AG09309 (cell line): ENCODE results near the gene PRR5.

Experiments used
- DNase-seq: peaks from one replicate; pipeline ENCODE4 v3.0.0-alpha.2; 2010; ENCODE audit warnings: low read depth
- H3K4me3 ChIP-seq: 2 replicates; pipeline ENCODE4 v1.5.1; 2011; ENCODE audit warnings: mild to moderate bottlenecking, low read depth, low read length, moderate library complexity; ENCODE audit not compliant: control insufficient read depth
- CTCF ChIP-seq: IDR thresholded peaks from 2 replicates; pipeline ENCODE4 v1.5.1; 2011; ENCODE audit warnings: mild to moderate bottlenecking, low read depth, low read length, inconsistent platforms; ENCODE audit not compliant: insufficient read depth, control insufficient read depth; ENCODE audit errors: missing control alignments

PRR5 gene

GRCh38 chr22:44759430-44760310, 57.7 kb downstream of the PRR5 start:
- H3K4me3 ChIP-seq = no peak overlapping the region
- TF ChIP-seq CTCF = no peak
- no peak for DNase-seq

GRCh38 chr22:44760476-44760875, 58.5 kb downstream of the PRR5 start:
- no peak for TF ChIP-seq CTCF
- DNase-seq = no peak

GRCh38 chr22:44761025-44761424, 59.0 kb downstream of the PRR5 start:
- no peak for DNase-seq
- no peak for TF ChIP-seq CTCF
- H3K4me3 ChIP-seq = no peak overlapping the region

More at GRCh38 chr22:44760476-44760875, 58.5 kb downstream of the PRR5 start:
- H3K4me3 ChIP-seq = no peak overlapping the region

GRCh38 chr22:44764373-44764772, 62.4 kb downstream of the PRR5 start:
- H3K4me3 ChIP-seq = no peak overlapping the region
- DNase-seq = no peak
- no peak for TF ChIP-seq CTCF

GRCh38 chr22:44764974-44765373, 63.0 kb downstream of the PRR5 start:
- TF ChIP-seq CTCF = no peak
- DNase-seq = no peak
- no peak overlapping the region for H3K4me3 ChIP-seq

- no peak for TF ChIP-seq CTCF
- no peak for DNase-seq
- no peak overlapping the region for H3K4me3 ChIP-seq
Measured at GRCh38 chr22:44765571-44766285, 63.7 kb downstream of the PRR5 start.
